Upper lobe of left lung (tissue), 4 donors: ENCODE measurements around the gene FAM3C.

Experiments used
- POLR2A ChIP-seq, 4 donors: fragments of 450-650 bp; IDR thresholded peaks; one replicate each; pipeline ENCODE4 v1.5.1; 2016 to 2017; ENCODE audit warnings: antibody characterized with exemption in 4 of 4, mild to moderate bottlenecking in 2 of 4
- TF ChIP-seq, protein P1 (sequence below), 6 experiments: fragments of 450-650 bp in 4 of 6; fragments of 200-600 bp in 2 of 6; sonication (generic) in 2 of 6; IDR thresholded peaks; one replicate each; pipeline ENCODE4 v1.5.1; 2016 to 2019; ENCODE audit warnings: antibody characterized with exemption in 6 of 6

DNA sequence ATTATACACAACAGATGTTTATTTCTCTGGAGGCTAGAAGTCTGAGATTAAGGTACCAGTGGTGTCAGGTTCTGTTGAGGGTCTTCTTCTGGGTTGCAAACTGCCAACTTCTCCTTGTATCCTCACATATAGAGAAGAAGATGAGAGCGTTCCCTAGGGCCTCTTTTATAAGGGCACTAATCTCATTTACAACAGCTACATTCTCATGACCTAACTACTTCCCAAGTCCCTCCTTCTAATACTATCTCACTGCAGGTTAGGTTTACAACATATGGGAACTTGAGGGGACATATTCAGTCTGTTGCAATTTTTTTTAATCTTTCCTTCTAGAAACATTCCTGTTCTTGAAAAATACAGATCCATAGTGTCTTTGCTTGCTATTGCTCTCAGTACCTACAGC, 18.3 kb upstream of the FAM3C start:
- no peak for TF ChIP-seq POLR2A (IDR thresholded peaks at IDR 0.05)
- TF ChIP-seq, protein P1, sequence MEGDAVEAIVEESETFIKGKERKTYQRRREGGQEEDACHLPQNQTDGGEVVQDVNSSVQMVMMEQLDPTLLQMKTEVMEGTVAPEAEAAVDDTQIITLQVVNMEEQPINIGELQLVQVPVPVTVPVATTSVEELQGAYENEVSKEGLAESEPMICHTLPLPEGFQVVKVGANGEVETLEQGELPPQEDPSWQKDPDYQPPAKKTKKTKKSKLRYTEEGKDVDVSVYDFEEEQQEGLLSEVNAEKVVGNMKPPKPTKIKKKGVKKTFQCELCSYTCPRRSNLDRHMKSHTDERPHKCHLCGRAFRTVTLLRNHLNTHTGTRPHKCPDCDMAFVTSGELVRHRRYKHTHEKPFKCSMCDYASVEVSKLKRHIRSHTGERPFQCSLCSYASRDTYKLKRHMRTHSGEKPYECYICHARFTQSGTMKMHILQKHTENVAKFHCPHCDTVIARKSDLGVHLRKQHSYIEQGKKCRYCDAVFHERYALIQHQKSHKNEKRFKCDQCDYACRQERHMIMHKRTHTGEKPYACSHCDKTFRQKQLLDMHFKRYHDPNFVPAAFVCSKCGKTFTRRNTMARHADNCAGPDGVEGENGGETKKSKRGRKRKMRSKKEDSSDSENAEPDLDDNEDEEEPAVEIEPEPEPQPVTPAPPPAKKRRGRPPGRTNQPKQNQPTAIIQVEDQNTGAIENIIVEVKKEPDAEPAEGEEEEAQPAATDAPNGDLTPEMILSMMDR (IDR thresholded peaks at IDR 0.05) = no peak
